Smooth muscle cell (in vitro differentiated cells): ENCODE results near the gene UBE2J2. TPM values are rescaled to one million over a fixed set of nuclear protein-coding genes. Genes with fewer than 3 reads are reported as not detected.
A peak's percentile ranks its signal among the peaks of the same experiment; 100 is the strongest.

ENCODE experiments used
- DNase-seq: peaks from one replicate; lab custom pipeline; 2025; ENCODE audit not compliant: unreplicated experiment; lab: John Stamatoyannopoulos, UW
- H2AFZ ChIP-seq: fragments of 200-600 bp; sonication (generic); 2 replicates; pipeline ENCODE4 v1.6.0; 2016; ENCODE audit warnings: antibody characterized with exemption, low read depth, mild to moderate bottlenecking
- H3F3A ChIP-seq: fragments of 200-600 bp; sonication (generic); 2 replicates; pipeline ENCODE4 v1.6.0; 2017; ENCODE audit warnings: antibody characterized with exemption, low read depth
- H3K27ac ChIP-seq: fragments of 200-600 bp; sonication (generic); 2 replicates; pipeline ENCODE4 v1.5.1; 2016; ENCODE audit warnings: low read depth, mild to moderate bottlenecking
- H3K27me3 ChIP-seq: fragments of 200-600 bp; sonication (generic); 2 replicates; pipeline ENCODE4 v1.6.1; 2016; ENCODE audit warnings: low read depth, mild to moderate bottlenecking
- H3K36me3 ChIP-seq: fragments of 200-600 bp; sonication (generic); 2 replicates; pipeline ENCODE4 v1.5.1; 2016; ENCODE audit warnings: low read depth
- H3K4me1 ChIP-seq: fragments of 200-600 bp; sonication (generic); 2 replicates; pipeline ENCODE4 v1.5.1; 2016; ENCODE audit warnings: low read depth
- H3K4me2 ChIP-seq: fragments of 200-600 bp; sonication (generic); 2 replicates; pipeline ENCODE4 v1.6.0; 2016; ENCODE audit warnings: mild to moderate bottlenecking
- H3K4me3 ChIP-seq: fragments of 200-600 bp; sonication (generic); 2 replicates; pipeline ENCODE4 v1.5.1; 2016; ENCODE audit warnings: mild to moderate bottlenecking
- H3K79me2 ChIP-seq: fragments of 200-600 bp; sonication (generic); 2 replicates; pipeline ENCODE4 v1.6.0; 2016; ENCODE audit warnings: low read depth, mild to moderate bottlenecking
- H3K9ac ChIP-seq: fragments of 200-600 bp; sonication (generic); 2 replicates; pipeline ENCODE4 v1.6.0; 2016; ENCODE audit warnings: low read depth
- H3K9me3 ChIP-seq: fragments of 200-600 bp; sonication (generic); replicated peaks from 2 replicates; pipeline ENCODE4 v1.5.1; 2016; ENCODE audit warnings: low read depth
- H4K20me1 ChIP-seq: fragments of 200-600 bp; sonication (generic); 2 replicates; pipeline ENCODE4 v1.6.0; 2016; ENCODE audit warnings: low read depth
- WGBS: methylation state at CpG from one replicate; pipeline ENCODE4 v1.1.7; 2016; ENCODE audit warnings: low lambda C conversion rate; 5-methylcytosine and 5-hydroxymethylcytosine counted together
- polyA plus RNA-seq: library from polyadenylated mRNA; unstranded; fragments of >200 nt; fragmentation: Nextera tagmentation; extraction: Ambion mirVana; gene quantifications from 2 replicates; pipeline ENCODE4 v1.2.1, GENCODE V29; 2016
- total RNA-seq: library from RNA; depleted of rRNA; stranded (reverse); fragments of >200 nt; gene quantifications from 2 replicates; pipeline ENCODE4 v1.2.3, GENCODE V29; 2014
- TF ChIP-seq, protein P1 (sequence below): fragments of 200-600 bp; sonication (generic); IDR thresholded peaks from 2 replicates; pipeline ENCODE4 v1.5.1; 2017; ENCODE audit warnings: borderline replicate concordance, mild to moderate bottlenecking, antibody characterized with exemption; ENCODE audit not compliant: insufficient read depth, poor library complexity, severe bottlenecking

UBE2J2 gene
- total and polyA plus RNA-seq, 2 experiments from 2014 or later = 30.2 to 72.9 TPM

DNA sequence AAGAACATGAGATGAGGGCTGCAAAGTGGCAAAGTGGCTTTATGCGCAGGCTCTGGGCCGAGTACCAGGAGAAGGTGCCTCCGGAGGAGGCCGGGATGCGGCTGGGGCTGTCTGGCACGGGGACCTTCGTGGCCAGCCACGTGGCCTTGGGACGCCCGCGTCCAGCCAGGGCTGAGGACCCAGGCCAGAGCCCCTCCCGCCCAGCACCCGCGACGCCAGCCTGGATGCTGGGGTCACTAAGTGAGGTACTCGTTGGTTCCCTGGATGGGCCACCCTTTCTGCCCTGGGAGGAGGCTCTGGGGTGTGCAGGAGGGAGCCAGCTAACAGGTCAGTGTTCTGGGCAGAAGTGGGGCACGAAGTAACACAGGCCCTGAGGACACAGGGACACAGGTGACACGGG, 19.2 kb upstream of the UBE2J2 start:
- Histone ChIP-seq H3K9ac (no peak overlapping the region), H3K27me3 (no peaks in the 10 kb centered on the region), H3K79me2 (no peaks in the 10 kb centered on the region), H3K27ac (no peak overlapping the region), H2AFZ (no peak overlapping the region), H4K20me1 (peaks cover 6% of the 10 kb centered on the region), H3F3A (no peaks in the 10 kb centered on the region), H3K9me3 (no peaks in the 10 kb centered on the region), H3K36me3 (no peaks in the 10 kb centered on the region), H3K4me3 (no peak overlapping the region), H3K4me2 (no peak overlapping the region), H3K4me1 (no peaks in the 10 kb centered on the region)
- TF ChIP-seq, protein P1, sequence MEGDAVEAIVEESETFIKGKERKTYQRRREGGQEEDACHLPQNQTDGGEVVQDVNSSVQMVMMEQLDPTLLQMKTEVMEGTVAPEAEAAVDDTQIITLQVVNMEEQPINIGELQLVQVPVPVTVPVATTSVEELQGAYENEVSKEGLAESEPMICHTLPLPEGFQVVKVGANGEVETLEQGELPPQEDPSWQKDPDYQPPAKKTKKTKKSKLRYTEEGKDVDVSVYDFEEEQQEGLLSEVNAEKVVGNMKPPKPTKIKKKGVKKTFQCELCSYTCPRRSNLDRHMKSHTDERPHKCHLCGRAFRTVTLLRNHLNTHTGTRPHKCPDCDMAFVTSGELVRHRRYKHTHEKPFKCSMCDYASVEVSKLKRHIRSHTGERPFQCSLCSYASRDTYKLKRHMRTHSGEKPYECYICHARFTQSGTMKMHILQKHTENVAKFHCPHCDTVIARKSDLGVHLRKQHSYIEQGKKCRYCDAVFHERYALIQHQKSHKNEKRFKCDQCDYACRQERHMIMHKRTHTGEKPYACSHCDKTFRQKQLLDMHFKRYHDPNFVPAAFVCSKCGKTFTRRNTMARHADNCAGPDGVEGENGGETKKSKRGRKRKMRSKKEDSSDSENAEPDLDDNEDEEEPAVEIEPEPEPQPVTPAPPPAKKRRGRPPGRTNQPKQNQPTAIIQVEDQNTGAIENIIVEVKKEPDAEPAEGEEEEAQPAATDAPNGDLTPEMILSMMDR = no peak
- no peak for DNase-seq
- WGBS = 98% methylated on average over 18 of the region's 18 CpGs

DNA sequence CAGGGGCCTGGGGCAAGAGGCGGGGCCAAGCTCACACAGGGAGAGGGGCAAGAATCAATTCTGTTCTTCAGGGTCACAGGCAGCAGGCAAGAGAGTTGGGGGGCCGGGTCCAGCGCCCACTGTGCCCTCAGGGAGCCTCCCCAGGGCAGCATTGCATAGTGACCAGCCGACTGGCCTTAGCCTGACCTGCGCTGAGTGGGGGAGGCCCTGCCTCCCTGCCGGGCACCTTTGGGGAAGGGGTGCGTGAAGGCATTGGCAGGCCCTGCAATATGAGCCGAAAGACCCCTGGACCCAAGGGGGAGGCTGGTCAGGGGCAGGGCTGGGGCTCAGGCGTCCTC, 18.8 kb upstream of the UBE2J2 start:
- Histone ChIP-seq H4K20me1 (peaks cover 6% of the 10 kb centered on the region), H3K27ac (no peak overlapping the region), H3K4me1 (no peaks in the 10 kb centered on the region), H3K79me2 (no peaks in the 10 kb centered on the region), H3K36me3 (no peaks in the 10 kb centered on the region), H2AFZ (no peak overlapping the region), H3K4me3 (no peak overlapping the region), H3K4me2 (no peak overlapping the region), H3K27me3 (no peaks in the 10 kb centered on the region), H3K9me3 (no peaks in the 10 kb centered on the region), H3K9ac (no peak overlapping the region), H3F3A (no peaks in the 10 kb centered on the region)
- WGBS = 92% methylated on average over 8 of the region's 9 CpGs
- DNase-seq = no peak
- TF ChIP-seq, protein P1 = no peak

DNA sequence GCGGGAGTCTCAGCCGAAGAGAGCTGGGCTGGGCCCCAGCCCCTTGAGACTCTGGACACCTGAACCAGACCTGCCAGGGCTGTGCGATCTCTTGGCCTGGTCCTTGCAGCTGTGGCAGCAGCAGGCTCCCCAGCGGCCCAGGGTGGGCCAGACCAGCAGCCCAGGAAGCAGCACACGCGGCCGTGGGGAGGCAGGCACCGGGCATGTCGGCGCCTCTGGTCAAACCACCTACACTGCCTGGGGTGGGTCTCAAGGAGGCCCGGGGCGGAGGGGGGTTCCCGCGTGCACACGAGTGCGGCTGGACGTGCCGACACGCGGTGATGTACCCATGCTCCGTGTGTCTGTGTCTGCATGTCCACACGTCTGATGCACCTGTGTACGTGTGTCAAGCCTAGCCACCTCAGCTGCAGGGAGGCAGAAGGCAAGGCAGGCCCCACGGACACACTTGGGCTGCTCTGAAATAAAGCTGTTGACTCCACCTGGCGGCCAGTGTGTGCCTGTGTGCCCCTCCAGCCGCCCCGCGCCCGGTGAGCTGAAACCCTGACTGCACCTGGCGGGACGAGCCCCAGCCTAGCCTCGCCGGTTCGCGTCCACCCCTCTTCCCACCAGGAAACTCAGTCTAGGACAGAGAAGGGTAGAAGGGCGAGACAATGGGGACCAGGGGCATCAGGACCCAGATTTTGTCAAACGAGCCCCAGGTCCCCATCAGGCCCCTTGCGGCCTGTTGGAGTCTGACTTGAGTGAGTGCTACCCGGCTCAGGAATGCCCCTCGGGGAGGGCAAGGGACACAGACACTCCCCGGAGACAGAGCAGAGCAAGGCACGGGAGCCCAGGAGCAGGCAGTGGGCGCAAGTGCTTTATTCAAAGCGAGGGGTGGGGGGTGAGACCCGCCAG, 18.1 kb upstream of the UBE2J2 start:
- H2AFZ ChIP-seq = no peak overlapping the region
- WGBS = 60% methylated on average over 44 of the region's 45 CpGs
- DNase-seq = no peak
- H3F3A ChIP-seq = no peaks in the 10 kb centered on the region
- no peak overlapping the region for H3K4me3 ChIP-seq
- TF ChIP-seq, protein P1 = peak; percentile 51
- no peaks in the 10 kb centered on the region for H3K36me3 ChIP-seq
- H3K27me3 ChIP-seq = no peaks in the 10 kb centered on the region
- H3K27ac ChIP-seq = no peak overlapping the region
- no peaks in the 10 kb centered on the region for H3K9me3 ChIP-seq
- no peaks in the 10 kb centered on the region for H3K79me2 ChIP-seq
- no peak overlapping the region for H3K4me2 ChIP-seq
- H4K20me1 ChIP-seq = peaks cover 6% of the 10 kb centered on the region
- H3K4me1 ChIP-seq = no peaks in the 10 kb centered on the region
- no peak overlapping the region for H3K9ac ChIP-seq

DNA sequence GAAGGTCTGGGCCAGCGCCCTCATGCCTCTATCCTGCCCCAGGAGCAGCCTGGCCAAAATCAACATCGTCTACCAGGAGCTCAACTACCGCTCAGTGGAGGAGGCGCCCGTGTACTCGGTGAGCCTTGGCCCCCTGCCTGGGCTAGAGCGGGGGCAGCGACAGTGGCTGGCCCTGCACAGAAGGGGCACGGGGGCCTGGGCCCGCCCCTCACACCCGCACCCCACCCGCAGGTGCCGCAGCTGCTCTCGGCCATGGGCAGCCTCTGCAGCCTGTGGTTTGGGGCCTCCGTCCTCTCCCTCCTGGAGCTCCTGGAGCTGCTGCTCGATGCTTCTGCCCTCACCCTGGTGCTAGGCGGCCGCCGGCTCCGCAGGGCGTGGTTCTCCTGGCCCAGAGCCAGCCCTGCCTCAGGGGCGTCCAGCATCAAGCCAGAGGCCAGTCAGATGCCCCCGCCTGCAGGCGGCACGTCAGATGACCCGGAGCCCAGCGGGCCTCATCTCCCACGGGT, 17.4 kb upstream of the UBE2J2 start:
- H3K4me2 ChIP-seq = no peak overlapping the region
- H3K36me3 ChIP-seq = no peaks in the 10 kb centered on the region
- no peaks in the 10 kb centered on the region for H3K27me3 ChIP-seq
- no peak overlapping the region for H3K4me3 ChIP-seq
- no peaks in the 10 kb centered on the region for H3K79me2 ChIP-seq
- H3K27ac ChIP-seq = no peak overlapping the region
- no peak overlapping the region for H2AFZ ChIP-seq
- no peaks in the 10 kb centered on the region for H3F3A ChIP-seq
- H4K20me1 ChIP-seq = peaks cover 6% of the 10 kb centered on the region
- no peaks in the 10 kb centered on the region for H3K4me1 ChIP-seq
- no peak overlapping the region for H3K9ac ChIP-seq
- WGBS = 86% methylated on average over 25 of the region's 28 CpGs
- no peaks in the 10 kb centered on the region for H3K9me3 ChIP-seq
- TF ChIP-seq, protein P1 = no peak
- DNase-seq = no peak
